Neutrophil (primary cell): Measurements from ENCODE around the gene DUSP16.
A peak's percentile ranks its signal among the peaks of the same experiment; 100 is the strongest.

Experiments
- H3K27ac ChIP-seq: fragments of 200-600 bp; sonication (generic); 2 replicates; pipeline ENCODE4 v1.5.1; 2016; ENCODE audit warnings: mild to moderate bottlenecking, moderate library complexity
- H3K27me3 ChIP-seq: fragments of 200-600 bp; sonication (generic); 2 replicates; pipeline ENCODE4 v1.6.0; 2016; ENCODE audit warnings: mild to moderate bottlenecking
- H3K36me3 ChIP-seq: fragments of 200-600 bp; sonication (generic); 2 replicates; pipeline ENCODE4 v1.5.1; 2017
- H3K4me1 ChIP-seq, 2 experiments: fragments of 200-600 bp in 1 of 2; sonication (generic) in 1 of 2; 1 replicate in 1 of 2; 2 replicates in 1 of 2; pipeline versions ENCODE4 v1.5.1 to v1.6.1; 2013 to 2016; ENCODE audit warnings: low read depth in 1 of 2, low read length in 1 of 2, mild to moderate bottlenecking in 1 of 2, moderate library complexity in 1 of 2; ENCODE audit not compliant: control insufficient read depth in 1 of 2, insufficient read depth in 1 of 2
- H3K4me3 ChIP-seq, 2 experiments: fragments of 200-600 bp in 1 of 2; sonication (generic) in 1 of 2; 1 replicate in 1 of 2; 2 replicates in 1 of 2; pipeline ENCODE4 v1.5.1; 2013 to 2016; ENCODE audit warnings: low read depth in 1 of 2, low read length in 1 of 2, mild to moderate bottlenecking in 1 of 2, moderate library complexity in 1 of 2
- H3K9me3 ChIP-seq: fragments of 200-600 bp; sonication (generic); 2 replicates; pipeline ENCODE4 v1.5.1; 2016
- CTCF ChIP-seq: fragments of 200-600 bp; sonication (generic); IDR thresholded peaks from 2 replicates; pipeline ENCODE4 v1.5.1; 2016; ENCODE audit warnings: antibody characterized with exemption

The DUSP16 gene

GRCh38 chr12:12441429-12441807 is 121.2 kb downstream of the DUSP16 start:
- Histone ChIP-seq H3K9me3 (no peaks in the 10 kb centered on the region), H3K27ac (no peak overlapping the region), H3K4me1 (peaks cover 17 to 26% of the 10 kb centered on the region in 2 experiments), H3K27me3 (no peaks in the 10 kb centered on the region), H3K36me3 (peaks cover 3% of the 10 kb centered on the region), H3K4me3 (no peak overlapping the region)
- TF ChIP-seq CTCF = no peak

- H3K9me3 ChIP-seq = no peaks in the 10 kb centered on the region
- H3K4me1 ChIP-seq = peaks cover 15 to 21% of the 10 kb centered on the region in 2 experiments
- no peak overlapping the region for H3K4me3 ChIP-seq
- H3K27me3 ChIP-seq = no peaks in the 10 kb centered on the region
- no peak overlapping the region for H3K27ac ChIP-seq
- TF ChIP-seq CTCF = no peak
- H3K36me3 ChIP-seq = peaks cover 7% of the 10 kb centered on the region
Observed at GRCh38 chr12:12440784-12441428, 121.8 kb downstream of the DUSP16 start.

- no peak for TF ChIP-seq CTCF
- H3K27ac ChIP-seq = peak overlapping the region; percentile 38
- no peak overlapping the region for H3K4me3 ChIP-seq
Observed at GRCh38 chr12:12439636-12440035, 123.0 kb downstream of the DUSP16 start.

GRCh38 chr12:12436831-12437345 is 125.8 kb downstream of the DUSP16 start:
- Histone ChIP-seq H3K4me1 (peaks cover 15 to 21% of the 10 kb centered on the region in 2 experiments), H3K27ac (no peak overlapping the region), H3K27me3 (no peaks in the 10 kb centered on the region), H3K9me3 (no peaks in the 10 kb centered on the region), H3K4me3 (no peak overlapping the region), H3K36me3 (peaks cover 12% of the 10 kb centered on the region)
- no peak for TF ChIP-seq CTCF

More at GRCh38 chr12:12439636-12440035, 123.0 kb downstream of the DUSP16 start:
- Histone ChIP-seq H3K9me3 (no peaks in the 10 kb centered on the region), H3K4me1 (peaks cover 15 to 21% of the 10 kb centered on the region in 2 experiments), H3K36me3 (peaks cover 12% of the 10 kb centered on the region), H3K27me3 (no peaks in the 10 kb centered on the region)

GRCh38 chr12:12433203-12433731 is 129.4 kb downstream of the DUSP16 start:
- H3K27ac ChIP-seq = no peak overlapping the region
- no peak overlapping the region for H3K4me3 ChIP-seq
- no peak for TF ChIP-seq CTCF
- H3K4me1 ChIP-seq = peaks cover 0 to 2% of the 10 kb centered on the region in 2 experiments
- H3K9me3 ChIP-seq = no peaks in the 10 kb centered on the region
- H3K36me3 ChIP-seq = peaks cover 12% of the 10 kb centered on the region
- no peaks in the 10 kb centered on the region for H3K27me3 ChIP-seq
